Fibroblast of gingiva (primary cell): Measurements from ENCODE around the gene KIAA0825.

Experiments used
- DNase-seq: peaks from one replicate; pipeline ENCODE4 v3.0.0-alpha.2; 2011; ENCODE audit warnings: low read depth

The KIAA0825 gene

DNA sequence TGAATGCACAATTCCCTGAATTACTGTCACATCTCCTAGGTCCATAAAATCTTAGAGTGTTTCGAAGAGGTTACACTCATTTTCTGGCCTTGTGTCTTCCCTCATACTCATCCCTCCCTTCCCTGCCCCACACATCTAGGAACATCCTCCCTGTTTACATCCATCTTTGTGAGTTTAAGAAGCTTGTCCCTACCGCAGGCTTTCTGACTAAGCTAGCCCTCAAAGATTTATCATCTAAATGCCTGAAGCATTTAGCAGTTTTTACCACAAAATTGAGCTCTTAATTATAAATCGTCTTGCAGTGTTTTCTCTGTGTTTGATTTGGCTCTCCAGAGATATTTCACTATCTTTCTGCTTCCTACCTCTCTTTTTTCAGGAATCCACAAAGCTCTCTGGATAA lies 374.8 kb downstream of the KIAA0825 start:
- DNase-seq = no peak

GRCh38 chr5:94240993-94241651 lies 377.3 kb downstream of the KIAA0825 start:
- peak; percentile 80 for DNase-seq

GRCh38 chr5:94240596-94240992 lies 377.8 kb downstream of the KIAA0825 start:
- DNase-seq = no peak

GRCh38 chr5:94240134-94240533 lies 378.3 kb downstream of the KIAA0825 start:
- no peak for DNase-seq

DNA sequence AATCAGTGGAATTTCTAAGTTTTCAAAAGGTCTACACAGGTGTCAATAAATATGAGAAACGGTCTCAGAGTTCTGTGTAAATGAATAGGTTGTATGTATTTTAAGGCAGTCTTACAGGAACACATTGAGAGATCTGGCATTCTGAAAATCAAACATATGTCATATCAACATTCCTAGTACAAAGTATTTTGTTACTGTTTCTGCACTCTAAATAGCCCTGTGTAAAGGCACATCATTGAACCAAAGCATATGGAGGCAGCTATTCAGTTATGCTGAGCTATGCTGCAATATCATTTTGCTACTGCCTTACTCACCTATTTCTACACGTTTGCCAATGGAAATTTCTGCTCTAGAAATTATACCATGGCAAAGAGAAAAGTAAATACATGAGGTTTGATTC lies 379.1 kb downstream of the KIAA0825 start:
- DNase-seq = no peak

GRCh38 chr5:94234987-94235386 lies 383.4 kb downstream of the KIAA0825 start:
- no peak for DNase-seq

- no peak for DNase-seq
These were observed 389.6 kb downstream of the KIAA0825 start for GRCh38 chr5:94228791-94229190.

GRCh38 chr5:94223235-94223634 lies 395.2 kb downstream of the KIAA0825 start:
- no peak for DNase-seq

DNA sequence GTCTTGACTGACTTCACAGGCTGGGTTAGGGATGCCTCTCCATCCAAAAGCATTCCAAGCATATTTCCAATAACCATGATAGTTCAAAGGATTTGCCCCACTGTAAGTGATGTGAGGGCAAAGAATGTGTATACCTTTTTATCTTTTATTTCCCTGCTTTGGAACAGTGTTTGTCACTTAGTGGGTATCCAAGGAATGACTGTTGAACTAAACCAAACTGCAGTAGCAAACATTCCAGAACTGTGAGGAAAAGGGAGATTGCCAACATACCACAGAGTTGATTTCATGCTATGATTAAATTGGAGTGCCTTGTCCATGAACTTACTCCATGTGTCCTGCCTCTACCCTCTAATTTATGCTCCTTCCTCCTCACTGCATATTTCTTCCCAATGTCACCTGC lies 400.0 kb downstream of the KIAA0825 start:
- DNase-seq = peak; percentile 52

- DNase-seq = no peak
These were observed 400.7 kb downstream of the KIAA0825 start for GRCh38 chr5:94217745-94218144.

GRCh38 chr5:94217216-94217615 lies 401.2 kb downstream of the KIAA0825 start:
- no peak for DNase-seq

DNA sequence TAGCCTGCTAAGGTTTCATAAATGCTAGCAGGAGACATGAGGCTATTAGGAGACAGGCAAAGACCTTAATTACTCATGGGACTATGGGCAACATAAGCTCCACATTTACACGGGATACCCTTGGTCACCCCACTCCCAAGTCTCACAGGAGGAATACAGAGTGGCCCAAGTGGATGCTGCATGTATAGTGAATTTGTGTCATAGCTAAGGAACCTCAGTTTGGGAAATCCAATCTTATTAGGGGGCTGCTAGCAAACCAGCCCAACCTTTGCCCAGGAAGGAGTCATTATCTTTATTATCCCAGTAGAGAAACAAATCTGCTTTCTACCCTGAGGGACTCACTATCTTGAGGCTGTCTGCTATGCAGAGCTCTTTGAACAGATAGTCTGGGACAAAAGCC lies 405.9 kb downstream of the KIAA0825 start:
- no peak for DNase-seq

GRCh38 chr5:94209774-94210355 lies 408.5 kb downstream of the KIAA0825 start:
- no peak for DNase-seq

DNA sequence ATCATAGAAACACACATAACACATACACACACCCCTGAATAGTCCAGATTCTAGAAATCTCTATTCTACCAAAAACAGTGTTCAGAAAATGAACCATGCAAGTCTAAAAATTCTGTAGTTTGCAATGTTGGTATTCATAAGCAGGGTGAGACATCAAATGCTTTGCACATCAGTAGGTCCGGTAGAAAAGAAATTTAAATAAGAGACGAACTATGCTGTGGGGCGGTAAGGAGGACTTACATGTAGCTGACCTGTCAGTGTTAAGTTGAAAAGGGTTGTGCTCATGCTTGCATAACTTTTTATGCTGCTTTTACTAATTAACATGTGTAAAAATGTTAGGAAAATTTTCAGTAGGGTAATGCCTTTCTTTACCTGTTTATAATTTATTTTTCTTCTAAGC lies 409.1 kb downstream of the KIAA0825 start:
- DNase-seq = no peak

DNA sequence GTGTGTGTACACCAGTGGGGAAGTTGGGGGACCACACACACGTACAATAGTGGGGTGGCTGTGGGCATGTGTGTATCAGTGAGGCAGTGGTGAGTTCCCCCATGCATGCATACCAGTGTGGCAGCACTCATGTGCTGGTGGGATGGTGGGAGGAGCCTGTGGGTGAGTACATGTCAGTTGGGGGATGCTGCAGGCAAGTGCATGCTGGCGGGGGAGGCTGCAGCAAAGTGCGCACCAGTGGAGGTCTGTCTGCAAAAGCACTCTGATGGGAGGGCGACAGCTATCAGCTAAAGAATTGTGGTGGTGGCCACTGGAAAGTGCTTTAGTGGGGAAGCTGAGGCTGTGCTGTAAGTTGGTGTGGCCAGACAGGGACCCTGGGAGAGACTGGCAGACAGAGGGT lies 418.8 kb downstream of the KIAA0825 start:
- DNase-seq = no peak

DNA sequence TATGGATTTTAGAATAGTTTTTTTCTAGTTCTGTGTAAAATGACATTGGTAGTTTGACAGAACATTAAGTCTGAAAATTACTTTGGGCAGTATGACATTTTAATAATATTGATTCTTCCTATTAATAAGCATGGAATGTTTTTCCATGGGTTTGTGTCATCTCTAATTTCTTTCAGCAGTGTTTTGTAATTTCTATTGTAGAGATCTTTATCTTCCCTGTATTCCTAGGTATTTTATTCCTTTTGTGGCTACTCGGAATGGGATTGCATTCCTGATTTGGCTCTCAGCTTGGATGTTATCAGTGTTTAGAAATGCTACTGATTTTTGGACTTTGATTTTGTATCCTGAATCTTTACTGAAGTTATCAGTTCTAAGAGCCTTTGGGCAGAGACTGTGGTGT lies 420.4 kb downstream of the KIAA0825 start:
- no peak for DNase-seq

GRCh38 chr5:94196953-94197352 lies 421.5 kb downstream of the KIAA0825 start:
- no peak for DNase-seq

DNA sequence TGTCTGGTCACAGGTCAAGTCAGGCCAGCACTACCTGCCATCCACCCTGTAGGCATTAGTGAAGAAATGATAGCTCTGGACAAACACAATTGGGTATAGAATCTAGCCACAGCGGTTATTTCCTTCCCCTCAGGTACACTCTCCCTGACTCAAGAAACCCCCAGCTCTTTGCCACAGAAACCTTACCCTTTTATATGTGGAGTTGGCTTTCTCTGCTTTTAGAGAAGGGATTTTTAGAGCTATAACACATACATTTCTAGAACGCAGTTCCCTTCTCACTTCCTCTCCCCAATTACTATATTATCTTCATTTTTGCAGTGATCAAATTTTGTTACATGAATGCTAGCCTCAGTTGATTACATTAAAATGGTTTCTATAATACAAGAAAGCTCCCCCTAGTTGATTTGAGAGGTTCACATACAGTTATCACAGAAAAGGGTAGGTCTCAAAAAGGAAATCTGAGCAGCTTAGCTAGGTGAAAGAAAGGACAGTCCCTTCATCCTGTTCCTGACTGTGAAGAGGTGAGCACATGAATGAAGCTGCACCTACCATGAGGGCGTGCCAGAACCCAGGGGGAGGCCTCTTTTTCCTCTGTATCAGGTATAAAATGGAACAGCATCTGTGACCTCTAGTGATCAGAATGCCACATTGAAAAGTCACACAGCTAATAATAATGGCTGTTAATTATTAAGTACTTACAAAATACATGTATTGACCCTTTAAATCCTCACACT lies 425.6 kb downstream of the KIAA0825 start:
- DNase-seq = no peak

DNA sequence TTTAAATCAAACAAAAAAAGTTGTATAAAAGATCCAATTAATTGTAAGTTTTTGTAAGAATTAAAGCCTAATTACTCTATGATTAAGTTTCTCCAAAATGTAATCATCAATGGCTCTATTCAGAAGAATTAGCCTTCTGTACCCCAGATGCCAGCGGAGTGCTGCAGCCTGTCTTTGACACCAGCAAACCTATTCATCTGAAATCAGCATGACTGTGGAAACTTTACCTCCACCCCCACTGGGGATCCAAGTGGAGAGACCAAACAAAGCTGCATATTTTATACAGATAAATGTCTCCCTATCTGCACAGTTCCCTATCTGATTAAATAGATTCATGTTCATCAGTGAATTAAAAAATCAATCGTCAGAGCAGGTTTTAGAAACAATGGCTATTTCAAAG lies 426.8 kb downstream of the KIAA0825 start:
- DNase-seq = no peak

GRCh38 chr5:94188725-94189124 lies 429.7 kb downstream of the KIAA0825 start:
- DNase-seq = no peak

GRCh38 chr5:94184870-94185269 lies 433.5 kb downstream of the KIAA0825 start:
- DNase-seq = no peak

- no peak for DNase-seq
These were observed 436.5 kb downstream of the KIAA0825 start for GRCh38 chr5:94181895-94182294.

DNA sequence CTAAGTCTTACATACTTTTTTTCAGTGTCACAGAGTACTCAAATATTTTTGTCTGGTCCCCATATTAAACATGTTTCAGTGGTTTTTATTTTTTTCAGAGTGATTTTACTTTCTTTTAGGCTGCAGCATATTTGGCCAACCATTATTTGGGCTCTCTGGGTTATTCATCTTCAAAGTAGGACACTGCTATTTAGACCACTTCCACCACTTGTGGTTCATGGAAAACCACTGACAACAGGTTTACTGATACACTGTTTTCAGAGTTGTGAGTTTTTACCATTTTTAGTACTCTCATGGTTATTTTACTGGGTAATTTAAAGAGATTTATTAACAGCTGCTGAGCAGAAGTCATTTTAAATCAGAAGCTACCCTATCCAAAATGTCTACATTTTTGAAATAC lies 437.6 kb downstream of the KIAA0825 start:
- no peak for DNase-seq

DNA sequence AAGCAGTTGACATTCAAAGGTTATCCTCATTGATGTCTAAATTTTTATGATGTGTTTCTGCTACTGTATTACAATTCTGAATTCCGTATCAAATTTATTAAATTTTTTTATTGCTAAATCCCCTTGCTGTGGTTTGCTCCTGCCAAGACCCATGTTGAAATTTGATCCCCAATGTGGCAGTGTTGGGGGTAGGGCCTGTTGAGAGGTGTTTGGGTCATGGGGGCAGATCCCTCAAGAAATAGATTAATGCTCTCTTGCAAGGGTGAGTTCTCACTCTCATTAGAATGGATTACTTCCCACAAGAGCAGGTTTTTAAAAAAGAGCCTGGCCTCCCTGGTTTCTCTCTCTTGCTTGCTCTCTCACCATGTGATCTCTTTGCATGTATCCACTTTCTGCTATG lies 442.5 kb downstream of the KIAA0825 start:
- DNase-seq = no peak
